A549 (cell line): ENCODE measurements around the gene SLC22A23.

ENCODE experiments used
- CEBPB ChIP-seq, 2 experiments: fragments of >200 bp in 1 of 2; sonication (Bioruptor Twin) in 1 of 2; formaldehyde crosslinking in 1 of 2; IDR thresholded peaks; 2 replicates each; pipeline ENCODE4 v1.6.1; 2012 to 2016
- HDAC2 ChIP-seq: fragments of 200-600 bp; sonication (generic); IDR thresholded peaks from 2 replicates; pipeline ENCODE4 v1.6.1; 2016
- HOXA7 ChIP-seq: fragments of 250-450 bp; sonication (Bioruptor Pico); IDR thresholded peaks from 2 replicates; pipeline ENCODE4 v1.5.0; 2020; ENCODE audit warnings: mild to moderate bottlenecking, moderate library complexity

- TF ChIP-seq HOXA7 (CRISPR knock-in tag) (no peak), CEBPB (IDR thresholded peaks at IDR 0.05) (no peak), HDAC2 (no peak)
These were observed 120.6 kb downstream of the SLC22A23 start for GRCh38 chr6:3336066-3336786.
